HepG2 (cell line): ENCODE results near the gene LIMS2. TPM values are rescaled to one million over a fixed set of nuclear protein-coding genes. Genes with fewer than 3 reads are reported as not detected.

Source experiments
- ATAD3A ChIP-seq: sonication (generic); formaldehyde crosslinking; IDR thresholded peaks from 2 replicates; pipeline ENCODE4 v1.4.0; 2020; ENCODE audit warnings: missing genetic modification reagents
- FOXO1 ChIP-seq: sonication (generic); formaldehyde crosslinking; IDR thresholded peaks from 2 replicates; pipeline ENCODE4 v1.4.0; 2020; ENCODE audit warnings: missing genetic modification reagents
- GTF3A ChIP-seq: sonication (generic); formaldehyde crosslinking; conservative IDR thresholded peaks from 2 replicates; pipeline ENCODE4 v1.4.0; 2020; ENCODE audit warnings: mild to moderate bottlenecking, missing genetic modification reagents
- HMGA1 ChIP-seq: sonication (generic); formaldehyde crosslinking; conservative IDR thresholded peaks from 2 replicates; pipeline ENCODE4 v1.4.0; 2020; ENCODE audit warnings: missing genetic modification reagents
- KLF11 ChIP-seq: IDR thresholded peaks from 2 replicates; pipeline ENCODE4 v1.6.1; 2016; ENCODE audit warnings: missing compliant biosample characterization
- MZF1 ChIP-seq: sonication (generic); formaldehyde crosslinking; IDR thresholded peaks from 2 replicates; pipeline ENCODE4 v1.8.1; 2023; ENCODE audit warnings: mild to moderate bottlenecking, missing genetic modification reagents, borderline replicate concordance
- NCOA1 ChIP-seq: sonication (generic); formaldehyde crosslinking; IDR thresholded peaks from 2 replicates; pipeline ENCODE4 v1.9.0; 2021; ENCODE audit warnings: missing genetic modification reagents
- NR2F2 ChIP-seq: IDR thresholded peaks from 2 replicates; pipeline ENCODE4 v1.6.1; 2012; ENCODE audit warnings: low read depth, inconsistent platforms, borderline replicate concordance
- PLRG1 ChIP-seq: fragments of 450-650 bp; conservative IDR thresholded peaks from 2 replicates; pipeline ENCODE4 v1.6.1; 2016
- SIX1 ChIP-seq: sonication (generic); formaldehyde crosslinking; IDR thresholded peaks from 2 replicates; pipeline ENCODE4 v1.4.0; 2020; ENCODE audit warnings: missing genetic modification reagents, borderline replicate concordance
- SMAD9 ChIP-seq: sonication (generic); formaldehyde crosslinking; IDR thresholded peaks from 2 replicates; pipeline ENCODE4 v1.5.1; 2020; ENCODE audit warnings: mild to moderate bottlenecking, missing genetic modification reagents
- TBP ChIP-seq: sonication (generic); formaldehyde crosslinking; IDR thresholded peaks from 2 replicates; pipeline ENCODE4 v1.5.0; 2020; ENCODE audit warnings: missing genetic modification reagents
- TBX3 ChIP-seq: fragments of 450-650 bp; IDR thresholded peaks from 2 replicates; pipeline ENCODE4 v1.6.1; 2017; ENCODE audit warnings: antibody characterized with exemption, mild to moderate bottlenecking, inconsistent platforms, borderline replicate concordance
- TEAD2 ChIP-seq: sonication (generic); formaldehyde crosslinking; IDR thresholded peaks from 2 replicates; pipeline ENCODE4 v1.9.0; 2021; ENCODE audit warnings: missing genetic modification reagents
- TEAD3 ChIP-seq: optimal IDR thresholded peaks from 2 replicates; pipeline ENCODE3; 2016; ENCODE audit warnings: borderline replicate concordance
- U2AF1 ChIP-seq: fragments of 200-400 bp; formaldehyde crosslinking; optimal IDR thresholded peaks from 2 replicates; pipeline ENCODE3; 2017; ENCODE audit warnings: mild to moderate bottlenecking, low read depth, low read length
- ZFP82 ChIP-seq: sonication (generic); formaldehyde crosslinking; IDR thresholded peaks from 2 replicates; pipeline ENCODE4 v1.5.1; 2020; ENCODE audit warnings: mild to moderate bottlenecking, missing genetic modification reagents, borderline replicate concordance
- ZNF101 ChIP-seq: sonication (generic); formaldehyde crosslinking; IDR thresholded peaks from 2 replicates; pipeline ENCODE4 v1.4.0; 2020; ENCODE audit warnings: mild to moderate bottlenecking, low read depth, missing genetic modification reagents, borderline replicate concordance
- ZNF335 ChIP-seq: sonication (generic); formaldehyde crosslinking; IDR thresholded peaks from 2 replicates; pipeline ENCODE4 v1.4.0; 2020; ENCODE audit warnings: missing genetic modification reagents
- ZNF414 ChIP-seq: sonication (generic); formaldehyde crosslinking; IDR thresholded peaks from 2 replicates; pipeline ENCODE4 v1.5.0; 2020; ENCODE audit warnings: missing genetic modification reagents
- ZNF543 ChIP-seq: sonication (generic); formaldehyde crosslinking; IDR thresholded peaks from 2 replicates; pipeline ENCODE4 v1.4.0; 2020; ENCODE audit warnings: mild to moderate bottlenecking, missing genetic modification reagents
- ZNF547 ChIP-seq: sonication (generic); formaldehyde crosslinking; IDR thresholded peaks from 2 replicates; pipeline ENCODE4 v1.5.1; 2020; ENCODE audit warnings: mild to moderate bottlenecking, missing genetic modification reagents
- ZNF550 ChIP-seq: sonication (generic); formaldehyde crosslinking; IDR thresholded peaks from 2 replicates; pipeline ENCODE4 v1.4.0; 2020; ENCODE audit warnings: mild to moderate bottlenecking, missing genetic modification reagents, borderline replicate concordance
- ZNF772 ChIP-seq: sonication (generic); formaldehyde crosslinking; IDR thresholded peaks from 2 replicates; pipeline ENCODE4 v1.5.0; 2020; ENCODE audit warnings: mild to moderate bottlenecking, missing genetic modification reagents
- ZNF773 ChIP-seq: sonication (generic); formaldehyde crosslinking; IDR thresholded peaks from 2 replicates; pipeline ENCODE4 v1.4.0; 2020; ENCODE audit warnings: missing genetic modification reagents, borderline replicate concordance
- polyA plus RNA-seq, 8 experiments: library from polyadenylated mRNA; depleted of rRNA in 3 of 8; stranded (reverse) in 7 of 8; unstranded in 1 of 8; fragments of >200 nt; fragmentation: Illumina TruSeq in 4 of 8; extraction: Trizol in 4 of 8; gene quantifications; 2 replicates each; pipeline versions ENCODE4 v1.2.1 to v1.2.3, GENCODE V29; 2011 to 2016; ENCODE audit warnings: low read depth in 4 of 8, missing spikeins in 1 of 8, mixed read lengths in 1 of 8; ENCODE audit not compliant: insufficient read depth in 1 of 8
- total RNA-seq, 5 experiments: library from RNA; depleted of rRNA; stranded (reverse); fragments of >200 nt; fragmentation: Illumina TruSeq; extraction: Trizol; gene quantifications; 2 replicates each; pipeline ENCODE4 v1.2.3, GENCODE V29; 2016; ENCODE audit warnings: low read depth in 1 of 5
- TF ChIP-seq, protein P1 (sequence below): sonication (generic); formaldehyde crosslinking; IDR thresholded peaks from 2 replicates; pipeline ENCODE4 v1.5.1; 2020; ENCODE audit warnings: mild to moderate bottlenecking, missing genetic modification reagents, borderline replicate concordance

Gene LIMS2
- total and polyA plus RNA-seq, 2 of the 13 experiments (the other 11 are each of a cell fraction or from before 2014, with no cell fraction given), result 1.0 to 1.9 TPM

DNA sequence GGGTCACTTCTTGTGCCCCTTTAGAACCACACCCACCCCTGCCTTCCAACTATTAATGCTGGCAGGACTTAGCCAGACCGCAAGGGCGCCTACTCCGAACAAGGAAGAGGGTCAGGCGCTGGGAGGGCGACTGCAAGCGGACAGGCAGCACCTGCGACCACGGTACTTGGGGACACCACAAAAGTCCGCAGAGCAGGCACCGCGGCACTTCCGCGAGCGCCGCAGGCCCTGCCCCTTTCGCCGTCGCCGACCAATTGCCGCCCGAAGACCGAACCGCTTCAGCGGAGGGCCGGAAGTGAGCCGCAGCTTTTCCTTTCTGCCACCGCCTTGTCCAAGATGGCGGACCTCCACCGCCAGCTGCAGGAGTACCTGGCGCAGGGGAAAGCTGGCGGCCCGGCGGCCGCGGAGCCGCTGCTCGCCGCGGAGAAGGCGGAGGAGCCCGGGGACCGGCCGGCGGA, 25.9 kb upstream of the LIMS2 start, which contains the start of gene SFT2D3 (continued):
- no peak for TF ChIP-seq SIX1 (CRISPR knock-in tag)
- TF ChIP-seq TBX3, result no peak
- peak; percentile 25; the same call in 1 of the 2 replicates for TF ChIP-seq ZNF550 (CRISPR knock-in tag)
- peak; percentile 67 for TF ChIP-seq TEAD3 (CRISPR knock-in tag)
- TF ChIP-seq ZNF335, result 0 out of 2 replicates have a peak, but pooled peaks have one; percentile 70
- no peak for TF ChIP-seq TBP (CRISPR knock-in tag)
- TF ChIP-seq ZNF772 (CRISPR knock-in tag), result no peak
- TF ChIP-seq ZNF547 (CRISPR knock-in tag), result no peak; the same call in none of the 2 replicates
- no peak; the same call in 1 of the 2 replicates for TF ChIP-seq ZNF414 (CRISPR knock-in tag)
- no peak for TF ChIP-seq GTF3A
- TF ChIP-seq NCOA1 (CRISPR knock-in tag), result peak; percentile 51; the same call in 1 of the 2 replicates
- no peak for TF ChIP-seq PLRG1
- TF ChIP-seq KLF11 (CRISPR knock-in tag), result peak; percentile 77; the same call in 1 of the 2 replicates
- no peak for TF ChIP-seq U2AF1
- no peak for TF ChIP-seq ZFP82
- no peak for TF ChIP-seq HMGA1
- TF ChIP-seq SMAD9 (CRISPR knock-in tag), result peak; percentile 70; the same call in 1 of the 2 replicates
- TF ChIP-seq ZNF773 (CRISPR knock-in tag), result no peak
- no peak for TF ChIP-seq MZF1 (CRISPR knock-in tag)
- TF ChIP-seq, protein P1, sequence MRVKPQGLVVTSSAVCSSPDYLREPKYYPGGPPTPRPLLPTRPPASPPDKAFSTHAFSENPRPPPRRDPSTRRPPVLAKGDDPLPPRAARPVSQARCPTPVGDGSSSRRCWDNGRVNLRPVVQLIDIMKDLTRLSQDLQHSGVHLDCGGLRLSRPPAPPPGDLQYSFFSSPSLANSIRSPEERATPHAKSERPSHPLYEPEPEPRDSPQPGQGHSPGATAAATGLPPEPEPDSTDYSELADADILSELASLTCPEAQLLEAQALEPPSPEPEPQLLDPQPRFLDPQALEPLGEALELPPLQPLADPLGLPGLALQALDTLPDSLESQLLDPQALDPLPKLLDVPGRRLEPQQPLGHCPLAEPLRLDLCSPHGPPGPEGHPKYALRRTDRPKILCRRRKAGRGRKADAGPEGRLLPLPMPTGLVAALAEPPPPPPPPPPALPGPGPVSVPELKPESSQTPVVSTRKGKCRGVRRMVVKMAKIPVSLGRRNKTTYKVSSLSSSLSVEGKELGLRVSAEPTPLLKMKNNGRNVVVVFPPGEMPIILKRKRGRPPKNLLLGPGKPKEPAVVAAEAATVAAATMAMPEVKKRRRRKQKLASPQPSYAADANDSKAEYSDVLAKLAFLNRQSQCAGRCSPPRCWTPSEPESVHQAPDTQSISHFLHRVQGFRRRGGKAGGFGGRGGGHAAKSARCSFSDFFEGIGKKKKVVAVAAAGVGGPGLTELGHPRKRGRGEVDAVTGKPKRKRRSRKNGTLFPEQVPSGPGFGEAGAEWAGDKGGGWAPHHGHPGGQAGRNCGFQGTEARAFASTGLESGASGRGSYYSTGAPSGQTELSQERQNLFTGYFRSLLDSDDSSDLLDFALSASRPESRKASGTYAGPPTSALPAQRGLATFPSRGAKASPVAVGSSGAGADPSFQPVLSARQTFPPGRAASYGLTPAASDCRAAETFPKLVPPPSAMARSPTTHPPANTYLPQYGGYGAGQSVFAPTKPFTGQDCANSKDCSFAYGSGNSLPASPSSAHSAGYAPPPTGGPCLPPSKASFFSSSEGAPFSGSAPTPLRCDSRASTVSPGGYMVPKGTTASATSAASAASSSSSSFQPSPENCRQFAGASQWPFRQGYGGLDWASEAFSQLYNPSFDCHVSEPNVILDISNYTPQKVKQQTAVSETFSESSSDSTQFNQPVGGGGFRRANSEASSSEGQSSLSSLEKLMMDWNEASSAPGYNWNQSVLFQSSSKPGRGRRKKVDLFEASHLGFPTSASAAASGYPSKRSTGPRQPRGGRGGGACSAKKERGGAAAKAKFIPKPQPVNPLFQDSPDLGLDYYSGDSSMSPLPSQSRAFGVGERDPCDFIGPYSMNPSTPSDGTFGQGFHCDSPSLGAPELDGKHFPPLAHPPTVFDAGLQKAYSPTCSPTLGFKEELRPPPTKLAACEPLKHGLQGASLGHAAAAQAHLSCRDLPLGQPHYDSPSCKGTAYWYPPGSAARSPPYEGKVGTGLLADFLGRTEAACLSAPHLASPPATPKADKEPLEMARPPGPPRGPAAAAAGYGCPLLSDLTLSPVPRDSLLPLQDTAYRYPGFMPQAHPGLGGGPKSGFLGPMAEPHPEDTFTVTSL (CRISPR knock-in tag), result no peak
- no peak; the same call in 1 of the 2 replicates for TF ChIP-seq NR2F2
- TF ChIP-seq TEAD2 (CRISPR knock-in tag), result peak; percentile 56; the same call in 1 of the 2 replicates
- TF ChIP-seq ZNF101 (CRISPR knock-in tag), result 0 out of 2 replicates have a peak, but pooled peaks have one; percentile 44
- TF ChIP-seq FOXO1, result peak; percentile 65
- TF ChIP-seq ATAD3A (CRISPR knock-in tag), result peak; percentile 83; the same call in 1 of the 2 replicates
- peak; percentile 84 for TF ChIP-seq ZNF543
